ENCODE results near the gene ILKAP.

The ILKAP gene

GRCh38 chr2:238126775-238127164 is 76.7 kb downstream of the ILKAP start:
- Histone ChIP-seq H3K4me1 (ENCODE audit: insufficient read depth, insufficient read length) (peaks cover 18% of the 10 kb centered on the region), H3K36me3 (ENCODE audit: insufficient read depth, insufficient read length, low read length) (no peaks in the 10 kb centered on the region), H3K9ac (ENCODE audit: insufficient read length, low read depth) (peak overlapping the region; percentile 78), H3K4me3 (ENCODE audit: insufficient read length, low read depth) (no peak overlapping the region), H3K9me3 (ENCODE audit: insufficient read depth, low read length) (no peaks in the 10 kb centered on the region), H3K27me3 (ENCODE audit: insufficient read depth, insufficient read length) (no peaks in the 10 kb centered on the region)
- DNase-seq (ENCODE audit: low read depth, low spot score) = no peak
- TF ChIP-seq YY1 (IDR thresholded peaks at IDR 0.05; ENCODE audit: insufficient read depth, insufficient read length) (no peak), SUZ12 (IDR thresholded peaks at IDR 0.05; ENCODE audit: extremely low read depth, insufficient read depth, insufficient read length) (no peak), ZNF274 (IDR thresholded peaks at IDR 0.05; ENCODE audit: low read depth, low read length) (no peak)

- DNase-seq (ENCODE audit: low read depth, low spot score) = no peak
- no peaks in the 10 kb centered on the region for H3K27me3 ChIP-seq (ENCODE audit: insufficient read depth, insufficient read length)
- no peak overlapping the region for H3K4me3 ChIP-seq (ENCODE audit: insufficient read length, low read depth)
- H3K9me3 ChIP-seq (ENCODE audit: insufficient read depth, low read length) = no peaks in the 10 kb centered on the region
- no peaks in the 10 kb centered on the region for H3K36me3 ChIP-seq (ENCODE audit: insufficient read depth, insufficient read length, low read length)
- H3K4me1 ChIP-seq (ENCODE audit: insufficient read depth, insufficient read length) = peaks cover 18% of the 10 kb centered on the region
- TF ChIP-seq YY1 (IDR thresholded peaks at IDR 0.05; ENCODE audit: insufficient read depth, insufficient read length) = no peak
- no peak for TF ChIP-seq ZNF274 (IDR thresholded peaks at IDR 0.05; ENCODE audit: low read depth, low read length)
- no peak for TF ChIP-seq SUZ12 (IDR thresholded peaks at IDR 0.05; ENCODE audit: extremely low read depth, insufficient read depth, insufficient read length)
- no peak overlapping the region for H3K9ac ChIP-seq (ENCODE audit: insufficient read length, low read depth)
Measured at GRCh38 chr2:238126338-238126737, 77.2 kb downstream of the ILKAP start.

- Histone ChIP-seq H3K9ac (ENCODE audit: insufficient read length, low read depth) (no peak overlapping the region), H3K4me1 (ENCODE audit: insufficient read depth, insufficient read length) (peaks cover 22% of the 10 kb centered on the region), H3K9me3 (ENCODE audit: insufficient read depth, low read length) (no peaks in the 10 kb centered on the region), H3K27me3 (ENCODE audit: insufficient read depth, insufficient read length) (no peaks in the 10 kb centered on the region), H3K36me3 (ENCODE audit: insufficient read depth, insufficient read length, low read length) (no peaks in the 10 kb centered on the region), H3K4me3 (ENCODE audit: insufficient read length, low read depth) (no peak overlapping the region)
- DNase-seq (ENCODE audit: low read depth, low spot score) = no peak
- no peak for TF ChIP-seq ZNF274 (IDR thresholded peaks at IDR 0.05; ENCODE audit: low read depth, low read length)
- no peak for TF ChIP-seq SUZ12 (IDR thresholded peaks at IDR 0.05; ENCODE audit: extremely low read depth, insufficient read depth, insufficient read length)
- no peak for TF ChIP-seq YY1 (IDR thresholded peaks at IDR 0.05; ENCODE audit: insufficient read depth, insufficient read length)
Measured at GRCh38 chr2:238125127-238125885, 78.2 kb downstream of the ILKAP start.

- Histone ChIP-seq H3K36me3 (ENCODE audit: insufficient read depth, insufficient read length, low read length) (no peaks in the 10 kb centered on the region), H3K4me1 (ENCODE audit: insufficient read depth, insufficient read length) (peaks cover 28% of the 10 kb centered on the region), H3K9ac (ENCODE audit: insufficient read length, low read depth) (no peak overlapping the region), H3K27me3 (ENCODE audit: insufficient read depth, insufficient read length) (peaks cover 5% of the 10 kb centered on the region), H3K9me3 (ENCODE audit: insufficient read depth, low read length) (no peaks in the 10 kb centered on the region), H3K4me3 (ENCODE audit: insufficient read length, low read depth) (no peak overlapping the region)
- TF ChIP-seq YY1 (IDR thresholded peaks at IDR 0.05; ENCODE audit: insufficient read depth, insufficient read length) (no peak), ZNF274 (IDR thresholded peaks at IDR 0.05; ENCODE audit: low read depth, low read length) (no peak), SUZ12 (IDR thresholded peaks at IDR 0.05; ENCODE audit: extremely low read depth, insufficient read depth, insufficient read length) (no peak)
- DNase-seq (ENCODE audit: low read depth, low spot score) = no peak
Measured at GRCh38 chr2:238124488-238125126, 78.9 kb downstream of the ILKAP start.

GRCh38 chr2:238123991-238124470 is 79.5 kb downstream of the ILKAP start:
- no peak for TF ChIP-seq ZNF274 (IDR thresholded peaks at IDR 0.05; ENCODE audit: low read depth, low read length)
- no peak for TF ChIP-seq YY1 (IDR thresholded peaks at IDR 0.05; ENCODE audit: insufficient read depth, insufficient read length)
- TF ChIP-seq SUZ12 (IDR thresholded peaks at IDR 0.05; ENCODE audit: extremely low read depth, insufficient read depth, insufficient read length) = no peak
- H3K9ac ChIP-seq (ENCODE audit: insufficient read length, low read depth) = no peak overlapping the region
- no peak for DNase-seq (ENCODE audit: low read depth, low spot score)
- H3K4me3 ChIP-seq (ENCODE audit: insufficient read length, low read depth) = no peak overlapping the region
- no peaks in the 10 kb centered on the region for H3K9me3 ChIP-seq (ENCODE audit: insufficient read depth, low read length)
- no peaks in the 10 kb centered on the region for H3K36me3 ChIP-seq (ENCODE audit: insufficient read depth, insufficient read length, low read length)
- peaks cover 30% of the 10 kb centered on the region for H3K4me1 ChIP-seq (ENCODE audit: insufficient read depth, insufficient read length)
- H3K27me3 ChIP-seq (ENCODE audit: insufficient read depth, insufficient read length) = peaks cover 11% of the 10 kb centered on the region

- Histone ChIP-seq H3K9me3 (ENCODE audit: insufficient read depth, low read length) (no peaks in the 10 kb centered on the region), H3K27me3 (ENCODE audit: insufficient read depth, insufficient read length) (peaks cover 17% of the 10 kb centered on the region), H3K4me3 (ENCODE audit: insufficient read length, low read depth) (no peak overlapping the region), H3K9ac (ENCODE audit: insufficient read length, low read depth) (no peak overlapping the region), H3K36me3 (ENCODE audit: insufficient read depth, insufficient read length, low read length) (no peaks in the 10 kb centered on the region), H3K4me1 (ENCODE audit: insufficient read depth, insufficient read length) (peaks cover 30% of the 10 kb centered on the region)
- TF ChIP-seq YY1 (IDR thresholded peaks at IDR 0.05; ENCODE audit: insufficient read depth, insufficient read length) = no peak
- TF ChIP-seq SUZ12 (IDR thresholded peaks at IDR 0.05; ENCODE audit: extremely low read depth, insufficient read depth, insufficient read length) = no peak
- TF ChIP-seq ZNF274 (IDR thresholded peaks at IDR 0.05; ENCODE audit: low read depth, low read length) = no peak
- DNase-seq (ENCODE audit: low read depth, low spot score) = no peak
Measured at GRCh38 chr2:238123218-238123971, 80.1 kb downstream of the ILKAP start.

Measured in NT2/D1 (cell line).